Erythroblast (primary cell): ENCODE measurements around the gene RAB30.

ENCODE experiments used
- DNase-seq, 2 experiments: peaks; one replicate each; lab custom pipeline; 2025; lab: John Stamatoyannopoulos, UW
- GATA1 ChIP-seq: IDR thresholded peaks from 2 replicates; pipeline ENCODE4 v1.6.1; 2011; ENCODE audit warnings: low read depth, mild to moderate bottlenecking, control low read depth, low read length, moderate library complexity
- POLR2A ChIP-seq: IDR thresholded peaks from 2 replicates; pipeline ENCODE4 v1.6.1; 2011; ENCODE audit warnings: mild to moderate bottlenecking, low read length

The RAB30 gene

GRCh38 chr11:83061883-83062282 is 9.8 kb downstream of the RAB30 start:
- no peak for DNase-seq
- TF ChIP-seq GATA1 (no peak), POLR2A (no peak)

- no peak for TF ChIP-seq GATA1
- TF ChIP-seq POLR2A, result no peak
- DNase-seq, result no peak
These were observed 10.7 kb downstream of the RAB30 start for GRCh38 chr11:83060965-83061364.

- no peak for DNase-seq
- no peak for TF ChIP-seq GATA1
- TF ChIP-seq POLR2A, result no peak
These were observed 14.0 kb downstream of the RAB30 start for GRCh38 chr11:83057721-83058120.

- DNase-seq, result no peak
- TF ChIP-seq GATA1, result no peak
- TF ChIP-seq POLR2A, result no peak
These were observed 15.1 kb downstream of the RAB30 start for GRCh38 chr11:83056611-83057010.

GRCh38 chr11:83056204-83056603 is 15.5 kb downstream of the RAB30 start:
- no peak for DNase-seq
- TF ChIP-seq GATA1, result no peak
- no peak for TF ChIP-seq POLR2A

GRCh38 chr11:83054904-83055380 is 16.8 kb downstream of the RAB30 start:
- DNase-seq, result no peak
- TF ChIP-seq GATA1, result no peak
- TF ChIP-seq POLR2A, result no peak

GRCh38 chr11:83054001-83054400 is 17.7 kb downstream of the RAB30 start:
- DNase-seq, result peak in 1 of 2 experiments; percentile 55

GRCh38 chr11:83051760-83052671 is 19.7 kb downstream of the RAB30 start:
- TF ChIP-seq POLR2A (no peak), GATA1 (no peak)
- DNase-seq, result no peak

More at GRCh38 chr11:83054001-83054400, 17.7 kb downstream of the RAB30 start:
- TF ChIP-seq POLR2A, result no peak
- TF ChIP-seq GATA1, result no peak

- TF ChIP-seq GATA1, result no peak
- TF ChIP-seq POLR2A, result no peak
- no peak for DNase-seq
These were observed 24.0 kb downstream of the RAB30 start for GRCh38 chr11:83047515-83048225.

- no peak for TF ChIP-seq GATA1
- no peak for TF ChIP-seq POLR2A
- DNase-seq, result no peak
These were observed 25.0 kb downstream of the RAB30 start for GRCh38 chr11:83046621-83047172.

- TF ChIP-seq GATA1, result no peak
- TF ChIP-seq POLR2A, result no peak
- no peak for DNase-seq
These were observed 26.6 kb downstream of the RAB30 start for GRCh38 chr11:83044958-83045712.

- TF ChIP-seq GATA1 (no peak), POLR2A (no peak)
- no peak for DNase-seq
These were observed 28.6 kb downstream of the RAB30 start for GRCh38 chr11:83042964-83043711.
